Spinal cord (tissue), 10 donors: ENCODE data around the gene CCDC197. TPM values are rescaled to one million over a fixed set of nuclear protein-coding genes. Genes with fewer than 3 reads are reported as not detected.

ENCODE experiments used
- DNase-seq, 6 donors: peaks; one replicate each; pipeline versions ENCODE4 v3.0.0 to v3.0.0-alpha.2; 2013 to 2015; ENCODE audit warnings: low spot score in 6 of 6, low read depth in 4 of 6
- H3K27ac ChIP-seq: one replicate; pipeline ENCODE4 v1.5.1; 2013; ENCODE audit warnings: low read depth, low read length, control low read depth
- H3K27me3 ChIP-seq: one replicate; pipeline ENCODE4 v1.6.1; 2013; ENCODE audit warnings: low read length; ENCODE audit not compliant: control insufficient read depth, insufficient read depth
- H3K36me3 ChIP-seq: one replicate; pipeline ENCODE4 v1.6.1; 2013; ENCODE audit warnings: low read length; ENCODE audit not compliant: control insufficient read depth, insufficient read depth
- H3K4me1 ChIP-seq: one replicate; pipeline ENCODE4 v1.6.1; 2013; ENCODE audit warnings: low read length; ENCODE audit not compliant: control insufficient read depth, insufficient read depth
- H3K4me3 ChIP-seq: one replicate; pipeline ENCODE4 v1.5.1; 2013; ENCODE audit warnings: low read depth, low read length, control low read depth
- H3K9me3 ChIP-seq: one replicate; pipeline ENCODE4 v1.6.1; 2013; ENCODE audit warnings: low read length; ENCODE audit not compliant: control insufficient read depth, insufficient read depth
- WGBS: methylation state at CpG from one replicate; pipeline ENCODE4 v1.1.5; 2013; ENCODE audit warnings: missing lambda C conversion rate; ENCODE audit not compliant: insufficient coverage; 5-methylcytosine and 5-hydroxymethylcytosine counted together
- polyA plus RNA-seq, 2 donors: library from polyadenylated mRNA; unstranded; fragments of 120-200 nt; gene quantifications; one replicate each; pipeline ENCODE4 v1.2.1, GENCODE V29; 2013; ENCODE audit not compliant: insufficient read length in 2 of 2
- total RNA-seq, 2 donors: library from RNA; depleted of rRNA in 1 of 2; stranded (reverse); fragments of 120-200 nt in 1 of 2; fragments of >200 nt in 1 of 2; gene quantifications; one replicate each; pipeline versions ENCODE4 v1.2.3 to v1.2.4, GENCODE V29; 2013 to 2014
- donor health status: healthy.

Gene CCDC197
- total and polyA plus RNA-seq, 4 donors = not detected

- Histone ChIP-seq H3K4me1 (peaks cover 46% of the 10 kb centered on the region), H3K36me3 (peaks cover 82% of the 10 kb centered on the region), H3K27me3 (no peaks in the 10 kb centered on the region), H3K4me3 (no peak overlapping the region), H3K9me3 (no peaks in the 10 kb centered on the region), H3K27ac (no peak overlapping the region)
- no peak for DNase-seq
- 94% methylated on average over 20 of the region's 20 CpGs for WGBS
Observed at GRCh38 chr14:94044476-94045091, 47.5 kb downstream of the CCDC197 start.

GRCh38 chr14:94045101-94045500 lies 48.0 kb downstream of the CCDC197 start:
- 96% methylated on average over 7 of the region's 8 CpGs for WGBS
- Histone ChIP-seq H3K4me3 (no peak overlapping the region), H3K36me3 (peaks cover 82% of the 10 kb centered on the region), H3K27ac (no peak overlapping the region), H3K27me3 (no peaks in the 10 kb centered on the region), H3K4me1 (peaks cover 50% of the 10 kb centered on the region), H3K9me3 (no peaks in the 10 kb centered on the region)
- DNase-seq = no peak

- H3K9me3 ChIP-seq = no peaks in the 10 kb centered on the region
- H3K27ac ChIP-seq = no peak overlapping the region
- no peaks in the 10 kb centered on the region for H3K27me3 ChIP-seq
- 92% methylated on average over 18 of the region's 19 CpGs for WGBS
- DNase-seq = no peak
- H3K4me1 ChIP-seq = peaks cover 52% of the 10 kb centered on the region
- H3K36me3 ChIP-seq = peaks cover 82% of the 10 kb centered on the region
- H3K4me3 ChIP-seq = no peak overlapping the region
Observed at GRCh38 chr14:94045563-94046345, 48.7 kb downstream of the CCDC197 start.

DNA sequence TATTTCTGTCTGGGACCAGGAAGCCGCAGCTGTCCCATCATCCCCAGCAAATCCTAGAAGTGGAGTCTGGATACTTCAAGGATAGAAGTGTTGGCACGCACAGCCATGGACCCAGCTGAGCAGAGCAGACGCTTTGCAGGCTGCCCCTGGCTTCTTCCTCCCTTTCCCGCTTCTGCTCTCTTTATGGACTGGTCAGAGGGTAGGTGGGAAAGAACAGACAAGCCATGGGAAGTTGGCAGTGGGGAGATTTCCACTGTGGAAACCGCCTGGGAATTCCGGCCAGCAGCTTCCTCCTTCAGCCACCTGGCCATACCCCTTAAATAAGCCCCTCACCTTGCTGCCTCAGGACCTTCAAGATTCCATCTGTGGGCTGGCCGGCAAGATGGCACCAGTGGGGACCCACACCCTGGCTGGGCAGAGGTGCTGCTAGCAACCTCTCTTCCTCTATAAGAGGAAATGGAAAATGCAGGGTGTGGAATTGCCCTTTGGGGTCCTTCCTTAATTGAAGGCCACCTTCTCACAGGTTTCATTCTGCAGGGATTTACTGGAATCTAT lies 49.7 kb downstream of the CCDC197 start:
- Histone ChIP-seq H3K27ac (no peak overlapping the region), H3K4me1 (peaks cover 51% of the 10 kb centered on the region), H3K36me3 (peaks cover 77% of the 10 kb centered on the region), H3K27me3 (no peaks in the 10 kb centered on the region), H3K4me3 (no peak overlapping the region), H3K9me3 (no peaks in the 10 kb centered on the region)
- DNase-seq = no peak
- 77% methylated on average over 5 of the region's 7 CpGs for WGBS

GRCh38 chr14:94047581-94047980 lies 50.5 kb downstream of the CCDC197 start:
- no peak overlapping the region for H3K27ac ChIP-seq
- H3K4me1 ChIP-seq = peaks cover 46% of the 10 kb centered on the region
- H3K36me3 ChIP-seq = peaks cover 76% of the 10 kb centered on the region
- no peak overlapping the region for H3K4me3 ChIP-seq
- no peak for DNase-seq
- WGBS = 57% methylated on average over 3 of the region's 3 CpGs
- H3K9me3 ChIP-seq = no peaks in the 10 kb centered on the region
- H3K27me3 ChIP-seq = no peaks in the 10 kb centered on the region

DNA sequence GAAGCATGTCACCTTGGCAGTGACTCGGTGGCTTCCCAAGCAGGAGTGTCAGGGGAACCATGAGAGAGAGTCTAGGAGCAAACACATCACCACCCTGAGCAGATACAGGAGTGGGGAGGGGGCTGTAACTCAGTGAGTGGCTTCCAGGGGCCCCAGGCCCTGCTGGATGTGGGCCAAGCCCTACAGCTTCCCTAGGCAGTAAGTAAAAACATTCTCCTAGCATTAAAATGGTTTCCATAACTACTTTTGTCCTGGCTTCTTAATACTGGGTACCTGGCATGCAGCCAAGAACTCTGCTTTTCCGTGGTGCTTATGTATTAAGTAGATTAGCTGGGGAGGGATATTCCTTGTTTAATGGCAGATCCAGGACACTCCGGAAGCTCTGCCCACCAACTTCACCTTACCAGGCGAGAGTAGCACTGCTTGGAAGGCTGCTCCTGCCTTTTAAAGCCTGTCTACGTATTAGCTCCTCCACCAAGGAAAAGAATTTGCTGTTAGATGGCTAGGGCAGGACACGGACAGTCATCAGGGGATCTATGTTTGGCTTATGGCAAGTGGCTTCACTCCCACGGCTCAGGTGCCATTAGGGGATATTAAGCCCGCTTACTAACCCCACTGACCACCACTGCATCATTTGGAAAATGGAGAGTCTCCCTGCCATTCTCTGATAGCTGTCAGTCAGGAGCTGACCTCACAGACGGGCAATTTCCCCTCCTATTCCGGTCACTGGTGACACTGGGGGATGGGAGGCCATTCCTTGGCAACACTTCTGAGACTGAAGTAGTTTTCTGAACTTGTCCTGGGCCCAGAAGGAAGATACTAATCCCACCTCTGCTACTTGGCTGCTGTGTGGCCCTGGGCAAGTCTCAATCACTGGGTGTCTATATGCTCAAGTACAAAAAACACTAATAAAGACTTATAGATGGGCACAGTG lies 51.9 kb downstream of the CCDC197 start:
- Histone ChIP-seq H3K9me3 (no peaks in the 10 kb centered on the region), H3K27me3 (no peaks in the 10 kb centered on the region), H3K27ac (peak overlapping the region; percentile 54), H3K36me3 (peaks cover 76% of the 10 kb centered on the region), H3K4me1 (peaks cover 41% of the 10 kb centered on the region), H3K4me3 (no peak overlapping the region)
- 27% methylated on average over 3 of the region's 10 CpGs for WGBS
- DNase-seq = peak; percentile 26 to 96 (median 74)

- Histone ChIP-seq H3K4me1 (peaks cover 41% of the 10 kb centered on the region), H3K27ac (no peak overlapping the region), H3K27me3 (no peaks in the 10 kb centered on the region), H3K4me3 (no peak overlapping the region), H3K9me3 (no peaks in the 10 kb centered on the region), H3K36me3 (peaks cover 75% of the 10 kb centered on the region)
- DNase-seq = no peak
- no CpG with 5 or more reads among the region's 2 CpGs for WGBS
Observed at GRCh38 chr14:94049625-94050023, 52.5 kb downstream of the CCDC197 start.

DNA sequence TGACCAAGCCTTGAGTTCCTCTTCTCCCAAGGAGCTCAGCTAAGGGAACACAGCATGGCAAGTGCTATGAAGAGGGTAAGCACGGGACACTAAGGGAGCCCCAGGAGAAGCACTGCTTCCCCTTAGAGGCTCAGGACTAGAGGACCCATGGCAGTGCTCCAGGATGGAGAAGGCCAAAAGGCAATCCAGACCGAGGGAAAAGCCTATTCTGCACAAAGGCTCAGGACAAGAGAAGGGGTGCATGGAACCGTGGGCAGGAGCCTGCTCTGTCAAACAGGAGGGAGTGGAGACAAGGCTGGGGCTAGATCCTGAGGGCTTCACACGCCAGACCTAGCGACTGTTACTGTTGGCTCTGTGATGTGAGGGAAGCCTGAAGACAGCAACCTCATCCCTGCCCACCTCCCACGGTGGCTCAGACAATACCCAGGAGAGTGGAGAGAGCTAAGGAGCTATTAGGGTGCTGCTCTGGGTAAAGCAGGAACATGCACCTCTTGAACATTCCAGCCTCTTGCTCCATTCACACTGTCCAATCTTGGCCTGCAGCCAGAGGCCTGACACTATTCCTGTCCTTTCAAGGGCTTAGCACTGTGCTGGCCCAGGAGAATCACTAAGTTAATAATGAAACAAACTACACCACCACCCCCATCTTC lies 53.3 kb downstream of the CCDC197 start:
- peaks cover 41% of the 10 kb centered on the region for H3K4me1 ChIP-seq
- no peak overlapping the region for H3K27ac ChIP-seq
- no peak overlapping the region for H3K4me3 ChIP-seq
- DNase-seq = peak in 2 of 6 donors; percentile 35 to 44
- H3K27me3 ChIP-seq = no peaks in the 10 kb centered on the region
- WGBS = 68% methylated on average over 5 of the region's 6 CpGs
- H3K9me3 ChIP-seq = no peaks in the 10 kb centered on the region
- H3K36me3 ChIP-seq = peaks cover 74% of the 10 kb centered on the region

GRCh38 chr14:94051115-94051514 lies 54.0 kb downstream of the CCDC197 start:
- 19% methylated on average over 6 of the region's 9 CpGs for WGBS
- DNase-seq = peak in 5 of 6 donors; percentile 40 to 91 (median 70)
- Histone ChIP-seq H3K9me3 (no peaks in the 10 kb centered on the region), H3K36me3 (peaks cover 73% of the 10 kb centered on the region), H3K4me3 (no peak overlapping the region), H3K27me3 (no peaks in the 10 kb centered on the region), H3K27ac (peak overlapping the region; percentile 70), H3K4me1 (peaks cover 41% of the 10 kb centered on the region)
